SU-DHL-6 (cell line): ENCODE data around the gene CRADD.

Source experiments
- EZH2phosphoT487 ChIP-seq: fragments of 200-600 bp; sonication (generic), shearing (Covaris generic); conservative IDR thresholded peaks from 2 replicates; pipeline ENCODE4 v1.6.1; 2018; ENCODE audit warnings: mild to moderate bottlenecking, antibody characterized with exemption, low read length, moderate library complexity, mixed read lengths
- TF ChIP-seq, protein P1 (sequence below): fragments of 200-600 bp; sonication (generic); IDR thresholded peaks from one replicate; pipeline ENCODE4 v1.5.1; 2017; ENCODE audit warnings: antibody characterized with exemption, mild to moderate bottlenecking, low read length, moderate library complexity; ENCODE audit not compliant: insufficient read depth, poor library complexity, severe bottlenecking

- TF ChIP-seq, protein P1, sequence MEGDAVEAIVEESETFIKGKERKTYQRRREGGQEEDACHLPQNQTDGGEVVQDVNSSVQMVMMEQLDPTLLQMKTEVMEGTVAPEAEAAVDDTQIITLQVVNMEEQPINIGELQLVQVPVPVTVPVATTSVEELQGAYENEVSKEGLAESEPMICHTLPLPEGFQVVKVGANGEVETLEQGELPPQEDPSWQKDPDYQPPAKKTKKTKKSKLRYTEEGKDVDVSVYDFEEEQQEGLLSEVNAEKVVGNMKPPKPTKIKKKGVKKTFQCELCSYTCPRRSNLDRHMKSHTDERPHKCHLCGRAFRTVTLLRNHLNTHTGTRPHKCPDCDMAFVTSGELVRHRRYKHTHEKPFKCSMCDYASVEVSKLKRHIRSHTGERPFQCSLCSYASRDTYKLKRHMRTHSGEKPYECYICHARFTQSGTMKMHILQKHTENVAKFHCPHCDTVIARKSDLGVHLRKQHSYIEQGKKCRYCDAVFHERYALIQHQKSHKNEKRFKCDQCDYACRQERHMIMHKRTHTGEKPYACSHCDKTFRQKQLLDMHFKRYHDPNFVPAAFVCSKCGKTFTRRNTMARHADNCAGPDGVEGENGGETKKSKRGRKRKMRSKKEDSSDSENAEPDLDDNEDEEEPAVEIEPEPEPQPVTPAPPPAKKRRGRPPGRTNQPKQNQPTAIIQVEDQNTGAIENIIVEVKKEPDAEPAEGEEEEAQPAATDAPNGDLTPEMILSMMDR: no peak
- TF ChIP-seq EZH2phosphoT487: no peak
These were observed 83.2 kb downstream of the CRADD start for GRCh38 chr12:93760275-93760875.
